GM23338 (cell line): ENCODE results near the gene CLCNKA.

Experiments used
- CREB1 ChIP-seq: fragments of 250-450 bp; sonication (Bioruptor Pico); IDR thresholded peaks from 2 replicates; pipeline ENCODE4 v1.5.0; 2020; ENCODE audit warnings: low read depth, mild to moderate bottlenecking, moderate library complexity
- CTCF ChIP-seq, 2 experiments: fragments of 200-600 bp in 1 of 2; sonication (generic) in 1 of 2; conservative IDR thresholded peaks; 2 replicates each; pipeline versions ENCODE4 v1.5.1 to v1.6.1; 2016 to 2017; ENCODE audit warnings: antibody characterized with exemption in 2 of 2, low read depth in 2 of 2, mild to moderate bottlenecking in 2 of 2, moderate library complexity in 1 of 2
- EZH2 ChIP-seq: fragments of 200-600 bp; sonication (generic); IDR thresholded peaks from one replicate; pipeline ENCODE4 v1.8.0; 2017; ENCODE audit warnings: antibody characterized with exemption, mild to moderate bottlenecking, low read depth; ENCODE audit not compliant: unreplicated experiment
- EZH2phosphoT487 ChIP-seq: fragments of 200-600 bp; sonication (generic); IDR thresholded peaks from one replicate; pipeline ENCODE4 v1.8.1; 2018; ENCODE audit warnings: antibody characterized with exemption; ENCODE audit not compliant: unreplicated experiment
- POLR2AphosphoS5 ChIP-seq: IDR thresholded peaks from 2 replicates; pipeline ENCODE4 v1.6.1; 2016; ENCODE audit warnings: antibody characterized with exemption, low read depth
- REST ChIP-seq: IDR thresholded peaks from one replicate; pipeline ENCODE4 v1.6.1; 2018; ENCODE audit warnings: antibody characterized with exemption; ENCODE audit not compliant: unreplicated experiment
- STAT1 ChIP-seq: IDR thresholded peaks from one replicate; pipeline ENCODE4 v1.6.1; 2016; ENCODE audit warnings: antibody characterized with exemption; ENCODE audit not compliant: unreplicated experiment
- ZNF331 ChIP-seq: fragments of 250-450 bp; sonication (Bioruptor Pico); IDR thresholded peaks from 2 replicates; pipeline ENCODE4 v1.5.0; 2020; ENCODE audit warnings: low read depth, mild to moderate bottlenecking, moderate library complexity

- TF ChIP-seq CTCF (conservative IDR thresholded peaks at IDR 0.05; ENCODE audit: low read depth in 2 of 2) = no peak
- TF ChIP-seq REST = no peak
- no peak for TF ChIP-seq EZH2
- TF ChIP-seq POLR2AphosphoS5 = no peak
- TF ChIP-seq CREB1 (CRISPR knock-in tag) = no peak
- no peak for TF ChIP-seq STAT1
- TF ChIP-seq ZNF331 = no peak
- TF ChIP-seq EZH2phosphoT487 = no peak
Measured at GRCh38 chr1:16006010-16006409, 15.8 kb upstream of the CLCNKA start.
